ENCODE data around the gene APLP2. TPM values are rescaled to one million over a fixed set of nuclear protein-coding genes. Genes with fewer than 3 reads are reported as not detected.

The APLP2 gene
- total and polyA plus RNA-seq, 2 donors (not counting 1 experiment from before 2014, with no cell fraction given), result 409 to 508 TPM

GRCh38 chr11:130037058-130037457, 32.6 kb upstream of the APLP2 start:
- DNase-seq (ENCODE audit: low read depth in 2 of 2), result peak; percentile 51 to 90
- no peak overlapping the region for H2AFZ ChIP-seq (ENCODE audit: low read length)

GRCh38 chr11:130037881-130038585, 31.7 kb upstream of the APLP2 start:
- Histone ChIP-seq H3K36me3 (ENCODE audit: control insufficient read depth, insufficient read depth, low read length) (no peaks in the 10 kb centered on the region), H3K79me2 (ENCODE audit: control insufficient read depth, insufficient read depth, low read length) (no peaks in the 10 kb centered on the region), H3K4me1 (ENCODE audit: control insufficient read depth, extremely low read depth, insufficient read depth, low read length) (peaks cover 3% of the 10 kb centered on the region), H3K27ac (ENCODE audit: insufficient read depth, low read length) (no peak overlapping the region), H3K27me3 (ENCODE audit: control insufficient read depth, insufficient read depth, low read length) (no peaks in the 10 kb centered on the region), H3K4me2 (ENCODE audit: extremely low read depth, insufficient read depth, low read length) (peak overlapping the region; percentile 37), H3K9ac (ENCODE audit: insufficient read depth, low read length) (no peak overlapping the region), H3K9me3 (ENCODE audit: control insufficient read depth, insufficient read depth, low read depth, low read length) (no peaks in the 10 kb centered on the region), H4K20me1 (ENCODE audit: control insufficient read depth, extremely low read depth, insufficient read depth, low read length) (no peaks in the 10 kb centered on the region), H3K4me3 (replicated peaks in 1 of 4; ENCODE audit: control extremely low read depth in 1 of 4, insufficient read depth in 1 of 4, low read depth in 3 of 4, low read length in 4 of 4) (no peak overlapping the region), H2AFZ (ENCODE audit: low read length) (no peak overlapping the region)
- peak; percentile 30 to 81 for DNase-seq (ENCODE audit: low read depth in 2 of 2)
- TF ChIP-seq CTCF (conservative IDR thresholded peaks at IDR 0.05 in 1 of 2, IDR thresholded peaks at IDR 0.05 in 1 of 2; ENCODE audit: low read depth in 1 of 2, low read length in 2 of 2) (no peak), EZH2 (IDR thresholded peaks at IDR 0.05; ENCODE audit: low read length, missing control alignments) (no peak)

More at GRCh38 chr11:130037058-130037457, 32.6 kb upstream of the APLP2 start:
- Histone ChIP-seq H3K79me2 (ENCODE audit: control insufficient read depth, insufficient read depth, low read length) (no peaks in the 10 kb centered on the region), H3K36me3 (ENCODE audit: control insufficient read depth, insufficient read depth, low read length) (no peaks in the 10 kb centered on the region), H3K4me3 (replicated peaks in 1 of 4; ENCODE audit: control extremely low read depth in 1 of 4, insufficient read depth in 1 of 4, low read depth in 3 of 4, low read length in 4 of 4) (no peak overlapping the region), H3K27ac (ENCODE audit: insufficient read depth, low read length) (no peak overlapping the region), H3K9me3 (ENCODE audit: control insufficient read depth, insufficient read depth, low read depth, low read length) (no peaks in the 10 kb centered on the region), H3K27me3 (ENCODE audit: control insufficient read depth, insufficient read depth, low read length) (no peaks in the 10 kb centered on the region), H4K20me1 (ENCODE audit: control insufficient read depth, extremely low read depth, insufficient read depth, low read length) (no peaks in the 10 kb centered on the region), H3K4me1 (ENCODE audit: control insufficient read depth, extremely low read depth, insufficient read depth, low read length) (no peaks in the 10 kb centered on the region), H3K4me2 (ENCODE audit: extremely low read depth, insufficient read depth, low read length) (no peak overlapping the region), H3K9ac (ENCODE audit: insufficient read depth, low read length) (no peak overlapping the region)
- TF ChIP-seq EZH2 (IDR thresholded peaks at IDR 0.05; ENCODE audit: low read length, missing control alignments) (no peak), CTCF (conservative IDR thresholded peaks at IDR 0.05 in 1 of 2, IDR thresholded peaks at IDR 0.05 in 1 of 2; ENCODE audit: low read depth in 1 of 2, low read length in 2 of 2) (no peak)

GRCh38 chr11:130040281-130040940, 29.3 kb upstream of the APLP2 start:
- Histone ChIP-seq H3K4me1 (ENCODE audit: control insufficient read depth, extremely low read depth, insufficient read depth, low read length) (peaks cover 3% of the 10 kb centered on the region), H3K27me3 (ENCODE audit: control insufficient read depth, insufficient read depth, low read length) (no peaks in the 10 kb centered on the region), H3K9ac (ENCODE audit: insufficient read depth, low read length) (no peak overlapping the region), H3K79me2 (ENCODE audit: control insufficient read depth, insufficient read depth, low read length) (no peaks in the 10 kb centered on the region), H4K20me1 (ENCODE audit: control insufficient read depth, extremely low read depth, insufficient read depth, low read length) (no peaks in the 10 kb centered on the region), H3K36me3 (ENCODE audit: control insufficient read depth, insufficient read depth, low read length) (no peaks in the 10 kb centered on the region), H3K4me3 (replicated peaks in 1 of 4; ENCODE audit: control extremely low read depth in 1 of 4, insufficient read depth in 1 of 4, low read depth in 3 of 4, low read length in 4 of 4) (no peak overlapping the region), H3K27ac (ENCODE audit: insufficient read depth, low read length) (no peak overlapping the region), H3K9me3 (ENCODE audit: control insufficient read depth, insufficient read depth, low read depth, low read length) (no peaks in the 10 kb centered on the region), H2AFZ (ENCODE audit: low read length) (no peak overlapping the region), H3K4me2 (ENCODE audit: extremely low read depth, insufficient read depth, low read length) (no peak overlapping the region)
- no peak for DNase-seq (ENCODE audit: low read depth in 2 of 2)
- TF ChIP-seq EZH2 (IDR thresholded peaks at IDR 0.05; ENCODE audit: low read length, missing control alignments) (no peak), CTCF (conservative IDR thresholded peaks at IDR 0.05 in 1 of 2, IDR thresholded peaks at IDR 0.05 in 1 of 2; ENCODE audit: low read depth in 1 of 2, low read length in 2 of 2) (no peak)
